ENCODE measurements around the gene ACYP1.
"Not testable (repeated sequence)": the region's sequence is repeated elsewhere in the genome, so short reads cannot be mapped to it uniquely, and the experiment has no call there.

The ACYP1 gene

GRCh38 chr14:75067765-75068164 lies 3.9 kb upstream of the ACYP1 start:
- H3K9ac ChIP-seq (ENCODE audit: low read length): not testable (repeated sequence)
- Histone ChIP-seq H3K27ac (ENCODE audit: low read depth, low read length) (peak overlapping the region; percentile 67), H3K4me3 (ENCODE audit: low read depth in 1 of 2, low read length in 2 of 2) (peak overlapping the region in 1 of 2 donors; percentile 65)

GRCh38 chr14:75067212-75067611 lies 3.4 kb upstream of the ACYP1 start:
- no peak overlapping the region for H3K27ac ChIP-seq (ENCODE audit: low read depth, low read length)
- H3K36me3 ChIP-seq (ENCODE audit: insufficient read depth, low read length): no peaks in the 10 kb centered on the region
- H3K4me1 ChIP-seq (ENCODE audit: insufficient read depth, low read length): peaks cover 37% of the 10 kb centered on the region
- H3K9ac ChIP-seq (ENCODE audit: low read length): no peak overlapping the region
- no peak overlapping the region for H3K4me3 ChIP-seq (ENCODE audit: low read depth in 1 of 2, low read length in 2 of 2)
- H3K9me3 ChIP-seq (ENCODE audit: low read length): no peaks in the 10 kb centered on the region
- no peaks in the 10 kb centered on the region for H3K27me3 ChIP-seq (ENCODE audit: control insufficient read depth in 1 of 2, insufficient read depth in 2 of 2, low read length in 2 of 2)

More at GRCh38 chr14:75067765-75068164, 3.9 kb upstream of the ACYP1 start:
- not testable (repeated sequence) for H3K27me3 ChIP-seq (ENCODE audit: control insufficient read depth in 1 of 2, insufficient read depth in 2 of 2, low read length in 2 of 2); H3K9me3 ChIP-seq (ENCODE audit: low read length); H3K36me3 ChIP-seq (ENCODE audit: insufficient read depth, low read length)
- H3K4me1 ChIP-seq (ENCODE audit: insufficient read depth, low read length): peaks cover 41% of the 10 kb centered on the region

- no peaks in the 10 kb centered on the region for H3K36me3 ChIP-seq (ENCODE audit: insufficient read depth, low read length)
- H3K9ac ChIP-seq (ENCODE audit: low read length): no peak overlapping the region
- no peak overlapping the region for H3K4me3 ChIP-seq (ENCODE audit: low read depth in 1 of 2, low read length in 2 of 2)
- H3K27ac ChIP-seq (ENCODE audit: low read depth, low read length): no peak overlapping the region
- H3K9me3 ChIP-seq (ENCODE audit: low read length): no peaks in the 10 kb centered on the region
- H3K4me1 ChIP-seq (ENCODE audit: insufficient read depth, low read length): peaks cover 33% of the 10 kb centered on the region
- H3K27me3 ChIP-seq (ENCODE audit: control insufficient read depth in 1 of 2, insufficient read depth in 2 of 2, low read length in 2 of 2): no peaks in the 10 kb centered on the region
Measured at GRCh38 chr14:75066691-75067090, 2.9 kb upstream of the ACYP1 start.

- Histone ChIP-seq H3K9me3 (ENCODE audit: low read length) (no peaks in the 10 kb centered on the region), H3K27me3 (ENCODE audit: control insufficient read depth in 1 of 2, insufficient read depth in 2 of 2, low read length in 2 of 2) (no peaks in the 10 kb centered on the region), H3K4me3 (ENCODE audit: low read depth in 1 of 2, low read length in 2 of 2) (peak overlapping the region; percentile 78 to 88), H3K27ac (ENCODE audit: low read depth, low read length) (peak overlapping the region; percentile 87), H3K9ac (ENCODE audit: low read length) (no peak overlapping the region), H3K4me1 (ENCODE audit: insufficient read depth, low read length) (peaks cover 17% of the 10 kb centered on the region), H3K36me3 (ENCODE audit: insufficient read depth, low read length) (no peaks in the 10 kb centered on the region)
Measured at GRCh38 chr14:75064205-75064567, 362 bp upstream of the ACYP1 start.

DNA sequence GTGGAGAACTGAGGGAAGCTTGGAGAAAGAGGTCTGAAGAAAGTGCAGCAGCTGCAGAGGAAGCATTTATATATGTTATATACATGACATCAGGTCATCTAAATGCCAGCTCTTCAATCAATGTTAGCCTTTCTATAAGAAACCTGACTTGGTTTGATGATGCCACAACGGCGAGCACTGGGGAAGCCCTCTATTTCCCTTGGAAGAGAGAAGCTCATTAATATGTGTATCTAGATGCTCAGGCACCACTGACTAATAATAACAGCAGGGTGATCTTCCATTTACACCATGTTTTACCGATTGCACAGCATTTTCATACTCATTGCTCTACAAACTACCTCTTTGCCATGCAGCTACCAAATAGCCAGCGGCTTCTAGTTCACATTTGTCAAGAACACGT lies 811 bp downstream of the ACYP1 start:
- Histone ChIP-seq H3K27ac (ENCODE audit: low read depth, low read length) (peak overlapping the region; percentile 87), H3K27me3 (ENCODE audit: control insufficient read depth in 1 of 2, insufficient read depth in 2 of 2, low read length in 2 of 2) (no peaks in the 10 kb centered on the region), H3K36me3 (ENCODE audit: insufficient read depth, low read length) (no peaks in the 10 kb centered on the region), H3K4me1 (ENCODE audit: insufficient read depth, low read length) (peaks cover 17% of the 10 kb centered on the region), H3K4me3 (ENCODE audit: low read depth in 1 of 2, low read length in 2 of 2) (peak overlapping the region in 1 of 2 donors; percentile 78), H3K9me3 (ENCODE audit: low read length) (no peaks in the 10 kb centered on the region), H3K9ac (ENCODE audit: low read length) (peak overlapping the region; percentile 44)

DNA sequence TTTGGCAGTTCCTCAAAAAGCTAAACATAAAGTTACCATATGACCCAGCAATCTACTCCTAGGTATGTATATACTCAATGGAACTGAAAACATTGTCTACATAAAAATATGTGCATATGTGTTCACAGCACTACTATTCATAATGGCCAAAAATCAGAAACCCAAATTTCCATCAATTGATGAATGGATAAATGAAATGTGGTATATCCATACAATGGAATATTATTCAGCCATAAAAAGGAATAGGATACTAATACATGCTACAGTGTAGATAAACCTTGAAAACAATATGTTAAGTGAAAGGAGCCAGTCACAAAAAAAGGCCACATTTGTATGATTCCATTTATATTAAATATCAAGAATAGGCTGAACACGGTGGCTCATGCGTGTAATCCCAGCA lies 3.4 kb downstream of the ACYP1 start:
- H3K27ac ChIP-seq (ENCODE audit: low read depth, low read length): no peak overlapping the region
- H3K36me3 ChIP-seq (ENCODE audit: insufficient read depth, low read length): no peaks in the 10 kb centered on the region
- no peak overlapping the region for H3K9ac ChIP-seq (ENCODE audit: low read length)
- H3K4me3 ChIP-seq (ENCODE audit: low read depth in 1 of 2, low read length in 2 of 2): no peak overlapping the region
- no peaks in the 10 kb centered on the region for H3K27me3 ChIP-seq (ENCODE audit: control insufficient read depth in 1 of 2, insufficient read depth in 2 of 2, low read length in 2 of 2)
- H3K9me3 ChIP-seq (ENCODE audit: low read length): no peaks in the 10 kb centered on the region
- peaks cover 9% of the 10 kb centered on the region for H3K4me1 ChIP-seq (ENCODE audit: insufficient read depth, low read length)

- Histone ChIP-seq H3K9ac (ENCODE audit: low read length) (no peak overlapping the region), H3K27ac (ENCODE audit: low read depth, low read length) (no peak overlapping the region), H3K4me1 (ENCODE audit: insufficient read depth, low read length) (peaks cover 9% of the 10 kb centered on the region), H3K27me3 (ENCODE audit: control insufficient read depth in 1 of 2, insufficient read depth in 2 of 2, low read length in 2 of 2) (no peaks in the 10 kb centered on the region), H3K9me3 (ENCODE audit: low read length) (no peaks in the 10 kb centered on the region), H3K36me3 (ENCODE audit: insufficient read depth, low read length) (no peaks in the 10 kb centered on the region), H3K4me3 (ENCODE audit: low read depth in 1 of 2, low read length in 2 of 2) (no peak overlapping the region)
Measured at GRCh38 chr14:75059642-75060041, 4.2 kb downstream of the ACYP1 start.

DNA sequence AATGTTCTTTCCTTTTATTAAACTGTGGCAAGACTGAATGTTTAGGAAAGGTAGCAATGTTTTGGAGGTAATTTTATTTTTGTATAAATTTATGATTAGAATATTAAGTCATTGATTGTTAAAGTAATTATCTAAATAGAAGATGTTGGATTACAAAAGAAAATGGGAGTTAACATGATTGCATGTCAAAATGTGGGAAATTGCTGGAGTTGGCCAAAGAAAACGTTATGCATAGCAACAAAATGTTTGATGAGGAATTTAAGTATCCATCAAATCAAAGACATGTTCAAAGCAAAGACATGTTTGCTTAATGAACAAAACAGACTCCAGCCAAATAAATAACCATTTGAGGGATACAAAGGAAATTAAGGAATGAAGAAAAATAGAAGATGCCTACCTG lies 9.4 kb downstream of the ACYP1 start:
- Histone ChIP-seq H3K9ac (ENCODE audit: low read length) (no peak overlapping the region), H3K36me3 (ENCODE audit: insufficient read depth, low read length) (no peaks in the 10 kb centered on the region), H3K27ac (ENCODE audit: low read depth, low read length) (no peak overlapping the region), H3K4me1 (ENCODE audit: insufficient read depth, low read length) (peaks cover 7% of the 10 kb centered on the region), H3K27me3 (ENCODE audit: control insufficient read depth in 1 of 2, insufficient read depth in 2 of 2, low read length in 2 of 2) (no peaks in the 10 kb centered on the region), H3K4me3 (ENCODE audit: low read depth in 1 of 2, low read length in 2 of 2) (no peak overlapping the region), H3K9me3 (ENCODE audit: low read length) (no peaks in the 10 kb centered on the region)

DNA sequence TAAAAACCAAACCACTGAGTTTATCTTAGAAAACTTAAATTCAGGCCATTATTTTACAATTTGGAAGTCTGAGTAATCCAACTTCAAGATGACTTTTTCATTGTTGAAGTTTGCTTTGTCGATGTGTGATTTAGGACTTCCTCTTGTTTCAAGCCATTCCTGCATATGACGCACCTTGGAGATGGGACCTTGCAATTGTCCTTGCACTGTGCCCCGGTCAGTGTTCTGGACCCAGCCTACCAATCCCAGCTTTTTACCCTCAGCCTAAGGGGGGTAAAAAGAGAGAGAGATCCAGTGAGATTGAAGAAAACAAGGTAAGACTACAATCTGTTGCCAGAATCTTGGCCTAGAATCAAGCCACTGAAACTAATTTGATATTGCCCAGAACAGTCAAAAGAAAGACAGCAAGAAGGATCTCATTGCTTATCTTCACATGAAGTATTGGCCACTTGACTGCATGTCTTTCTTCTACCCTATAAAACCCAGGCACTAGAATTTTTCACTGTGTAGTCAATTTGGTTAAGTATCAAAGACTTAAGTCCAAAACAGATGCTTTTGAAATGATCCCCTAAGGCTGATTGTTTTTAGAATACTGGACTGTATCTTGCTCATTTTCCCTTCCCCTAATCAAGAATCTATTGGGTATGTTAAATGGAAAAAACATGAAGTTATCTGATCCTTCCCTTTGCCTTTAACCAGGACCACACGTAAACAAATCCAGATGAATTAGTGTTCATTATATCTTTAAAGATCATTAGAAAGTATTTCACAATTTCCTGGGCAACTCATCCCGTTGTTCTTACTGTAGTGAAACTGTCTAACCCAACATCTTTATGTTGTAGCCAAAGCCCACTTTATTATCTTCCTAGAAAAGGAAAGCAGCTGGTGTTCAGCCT lies 10.2 kb downstream of the ACYP1 start:
- Histone ChIP-seq H3K9me3 (ENCODE audit: low read length) (no peaks in the 10 kb centered on the region), H3K36me3 (ENCODE audit: insufficient read depth, low read length) (no peaks in the 10 kb centered on the region), H3K4me1 (ENCODE audit: insufficient read depth, low read length) (peaks cover 7% of the 10 kb centered on the region), H3K27ac (ENCODE audit: low read depth, low read length) (no peak overlapping the region), H3K9ac (ENCODE audit: low read length) (no peak overlapping the region), H3K4me3 (ENCODE audit: low read depth in 1 of 2, low read length in 2 of 2) (no peak overlapping the region), H3K27me3 (ENCODE audit: control insufficient read depth in 1 of 2, insufficient read depth in 2 of 2, low read length in 2 of 2) (no peaks in the 10 kb centered on the region)

GRCh38 chr14:75051556-75051899 lies 12.3 kb downstream of the ACYP1 start:
- Histone ChIP-seq H3K9me3 (ENCODE audit: low read length) (no peaks in the 10 kb centered on the region), H3K4me3 (ENCODE audit: low read depth in 1 of 2, low read length in 2 of 2) (peak overlapping the region; percentile 56 to 64), H3K9ac (ENCODE audit: low read length) (peak overlapping the region; percentile 36), H3K27me3 (ENCODE audit: control insufficient read depth in 1 of 2, insufficient read depth in 2 of 2, low read length in 2 of 2) (no peaks in the 10 kb centered on the region), H3K27ac (ENCODE audit: low read depth, low read length) (peak overlapping the region; percentile 74), H3K4me1 (ENCODE audit: insufficient read depth, low read length) (peaks cover 7% of the 10 kb centered on the region), H3K36me3 (ENCODE audit: insufficient read depth, low read length) (no peaks in the 10 kb centered on the region)

GRCh38 chr14:75050852-75051555 lies 12.8 kb downstream of the ACYP1 start, which contains the start of gene MLH3:
MLH3 (minus strand) TSS chr14:75051467; CDS start chr14:75049655, 1,812 bp downstream.
- H3K36me3 ChIP-seq (ENCODE audit: insufficient read depth, low read length): no peaks in the 10 kb centered on the region
- H3K4me1 ChIP-seq (ENCODE audit: insufficient read depth, low read length): peaks cover 7% of the 10 kb centered on the region
- no peaks in the 10 kb centered on the region for H3K27me3 ChIP-seq (ENCODE audit: control insufficient read depth in 1 of 2, insufficient read depth in 2 of 2, low read length in 2 of 2)
- peak within 1 kb of the TSS; percentile 56 to 64 for H3K4me3 ChIP-seq (ENCODE audit: low read depth in 1 of 2, low read length in 2 of 2)
- H3K27ac ChIP-seq (ENCODE audit: low read depth, low read length): peak within 1 kb of the TSS; percentile 74
- peak within 1 kb of the TSS; percentile 36 for H3K9ac ChIP-seq (ENCODE audit: low read length)
- H3K9me3 ChIP-seq (ENCODE audit: low read length): no peaks in the 10 kb centered on the region

All from muscle layer of colon (tissue), 2 donors.